Gastrocnemius medialis (tissue), 4 donors: Measurements from ENCODE around the gene CLCC1. TPM values are rescaled to one million over a fixed set of nuclear protein-coding genes. Genes with fewer than 3 reads are reported as not detected.

Source experiments
- ATAC-seq, 2 donors: fragments of 150-250 bp; one replicate each; pipeline ENCODE4 v1.9.1; 2016
- DNase-seq, 2 donors: peaks; one replicate each; pipeline ENCODE4 v3.0.0-alpha.2; 2019
- H3K27ac ChIP-seq, 4 donors: fragments of 200-600 bp; sonication (generic); 1 replicate in 1 of 4; 2 replicates in 3 of 4; pipeline ENCODE4 v1.5.1; 2016 to 2018; ENCODE audit warnings: mild to moderate bottlenecking in 2 of 4, moderate library complexity in 1 of 4
- H3K27me3 ChIP-seq, 3 donors: fragments of 200-600 bp; sonication (generic) in 2 of 3; 1 replicate in 1 of 3; 2 replicates in 2 of 3; pipeline versions ENCODE4 v1.5.1 to v1.6.0; 2016 to 2019; ENCODE audit warnings: mild to moderate bottlenecking in 1 of 3, moderate library complexity in 1 of 3
- H3K36me3 ChIP-seq, 2 donors: fragments of 200-600 bp; sonication (generic) in 1 of 2; one replicate each; pipeline ENCODE4 v1.5.1; 2017 to 2018
- H3K4me1 ChIP-seq, 2 donors: fragments of 200-600 bp; sonication (generic) in 1 of 2; one replicate each; pipeline ENCODE4 v1.5.1; 2016 to 2017; ENCODE audit warnings: mild to moderate bottlenecking in 2 of 2
- H3K4me3 ChIP-seq, 4 donors: fragments of 200-600 bp; sonication (generic) in 3 of 4; 1 replicate in 1 of 4; 2 replicates in 3 of 4; pipeline ENCODE4 v1.5.1; 2016 to 2019; ENCODE audit warnings: mild to moderate bottlenecking in 2 of 4
- H3K9me3 ChIP-seq, 3 donors: fragments of 200-600 bp; sonication (generic) in 2 of 3; 1 replicate in 1 of 3; 2 replicates in 2 of 3; pipeline ENCODE4 v1.5.1; 2016 to 2019
- POLR2A ChIP-seq, 2 donors: fragments of 450-650 bp; IDR thresholded peaks; one replicate each; pipeline ENCODE4 v1.6.1; 2017; ENCODE audit warnings: antibody characterized with exemption in 2 of 2, mild to moderate bottlenecking in 2 of 2, moderate library complexity in 2 of 2
- in situ Hi-C, 4 donors: fragments of 200-750 bp; cut with MboI; loops; one replicate each; pipeline versions ENCODE4 v1.15.0 to v1.8.0; 2017; ENCODE audit warnings: low sequenced_read_pairs in 4 of 4
- intact Hi-C: fragments of 100-400 bp; cut with DNase I; formaldehyde crosslinking; loops from one replicate; pipeline ENCODE4 v1.15.1; 2023; ENCODE audit warnings: low total_unique reads
- total RNA-seq, 4 donors: library from RNA; depleted of rRNA; stranded (reverse); fragments of >200 nt; gene quantifications; one replicate each; pipeline versions ENCODE4 v1.1.0 to v1.2.3, GENCODE V29; 2016
- TF ChIP-seq, protein P1 (sequence below), 5 experiments: fragments of 450-650 bp in 3 of 5; fragments of 200-600 bp in 2 of 5; sonication (generic) in 2 of 5; IDR thresholded peaks in 4 of 5; conservative IDR thresholded peaks in 1 of 5; 1 replicate in 4 of 5; 2 replicates in 1 of 5; pipeline ENCODE4 v1.5.1; 2016 to 2019; ENCODE audit warnings: antibody characterized with exemption in 5 of 5, mild to moderate bottlenecking in 3 of 5, moderate library complexity in 3 of 5

The CLCC1 gene
- total RNA-seq, 4 donors from 2014 or later = 24.1 to 32.4 (median 28.5) TPM

DNA sequence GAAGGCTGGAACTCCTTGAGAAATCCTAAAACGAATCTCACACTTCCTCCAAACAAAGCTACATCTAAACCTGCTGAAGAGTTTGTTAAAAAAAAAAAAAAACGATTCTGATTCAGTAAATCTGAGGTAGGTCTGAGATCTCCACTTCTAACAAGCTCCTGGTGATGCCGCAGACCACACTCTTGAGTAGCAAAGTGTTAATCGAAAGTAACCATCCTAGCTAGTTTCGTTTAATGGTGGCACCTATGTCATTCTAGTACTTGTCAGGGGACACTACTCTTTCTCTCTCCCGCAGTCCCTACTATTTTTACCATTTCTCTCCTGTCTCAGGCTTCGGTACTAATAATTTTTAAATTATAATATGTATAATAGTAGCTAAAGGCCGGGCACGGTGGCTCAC lies 2.1 kb downstream of the CLCC1 start:
- Histone ChIP-seq H3K27ac (no peak overlapping the region), H3K9me3 (no peaks in the 10 kb centered on the region), H3K27me3 (no peaks in the 10 kb centered on the region), H3K4me3 (no peak overlapping the region), H3K36me3 (no peaks in the 10 kb centered on the region), H3K4me1 (peaks cover 17 to 20% of the 10 kb centered on the region in 2 donors)
- DNase-seq = no peak
- in situ Hi-C loops = loop anchor here in 2 of 4 donors (10.0 kb wide), 2 partner anchors 134 to 154 kb away; partner anchors contain the start of genes ELAPOR1 (in 1 of the 2) and TMEM167B (in 1 of the 2)
- intact Hi-C loops = loop anchor here (5.0 kb wide), 2 partner anchors 81 to 151 kb away; partner anchors contain the start of genes ELAPOR1 and WDR47
- TF ChIP-seq POLR2A (IDR thresholded peaks at IDR 0.05) = no peak
- TF ChIP-seq, protein P1, sequence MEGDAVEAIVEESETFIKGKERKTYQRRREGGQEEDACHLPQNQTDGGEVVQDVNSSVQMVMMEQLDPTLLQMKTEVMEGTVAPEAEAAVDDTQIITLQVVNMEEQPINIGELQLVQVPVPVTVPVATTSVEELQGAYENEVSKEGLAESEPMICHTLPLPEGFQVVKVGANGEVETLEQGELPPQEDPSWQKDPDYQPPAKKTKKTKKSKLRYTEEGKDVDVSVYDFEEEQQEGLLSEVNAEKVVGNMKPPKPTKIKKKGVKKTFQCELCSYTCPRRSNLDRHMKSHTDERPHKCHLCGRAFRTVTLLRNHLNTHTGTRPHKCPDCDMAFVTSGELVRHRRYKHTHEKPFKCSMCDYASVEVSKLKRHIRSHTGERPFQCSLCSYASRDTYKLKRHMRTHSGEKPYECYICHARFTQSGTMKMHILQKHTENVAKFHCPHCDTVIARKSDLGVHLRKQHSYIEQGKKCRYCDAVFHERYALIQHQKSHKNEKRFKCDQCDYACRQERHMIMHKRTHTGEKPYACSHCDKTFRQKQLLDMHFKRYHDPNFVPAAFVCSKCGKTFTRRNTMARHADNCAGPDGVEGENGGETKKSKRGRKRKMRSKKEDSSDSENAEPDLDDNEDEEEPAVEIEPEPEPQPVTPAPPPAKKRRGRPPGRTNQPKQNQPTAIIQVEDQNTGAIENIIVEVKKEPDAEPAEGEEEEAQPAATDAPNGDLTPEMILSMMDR (IDR thresholded peaks at IDR 0.05 in 4 of 5, conservative IDR thresholded peaks at IDR 0.05 in 1 of 5) = no peak
- no peak for ATAC-seq

DNA sequence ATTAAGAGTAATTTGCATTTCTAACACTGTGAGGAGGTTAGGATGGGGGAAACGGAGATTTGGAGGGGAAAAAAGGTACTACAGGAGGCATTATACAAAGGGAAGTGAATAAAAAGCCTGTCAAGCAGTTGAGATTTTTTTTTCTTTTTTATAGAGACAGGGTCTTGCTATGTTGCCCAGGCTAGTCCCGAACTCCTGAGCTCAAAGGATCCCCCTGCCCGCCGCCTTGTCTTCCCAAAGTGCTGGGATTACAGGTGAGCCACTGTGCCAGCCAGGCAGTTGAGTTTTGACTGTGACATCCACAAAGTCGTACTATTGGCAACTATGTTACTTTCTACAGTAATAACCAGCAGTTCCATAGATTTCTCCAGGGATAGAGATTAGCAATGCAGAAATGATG lies 2.6 kb downstream of the CLCC1 start:
- Histone ChIP-seq H3K27ac (no peak overlapping the region), H3K27me3 (no peaks in the 10 kb centered on the region), H3K4me3 (no peak overlapping the region), H3K4me1 (peaks cover 17 to 20% of the 10 kb centered on the region in 2 donors), H3K36me3 (no peaks in the 10 kb centered on the region), H3K9me3 (no peaks in the 10 kb centered on the region)
- TF ChIP-seq, protein P1 (IDR thresholded peaks at IDR 0.05 in 4 of 5, conservative IDR thresholded peaks at IDR 0.05 in 1 of 5) = no peak
- TF ChIP-seq POLR2A (IDR thresholded peaks at IDR 0.05) = no peak
- intact Hi-C loops (loop anchor here (5.0 kb wide), 2 partner anchors 82 to 152 kb away; partner anchors contain the start of genes ELAPOR1 and WDR47), in situ Hi-C loops (loop anchor here in 2 of 4 donors (10.0 kb wide), 2 partner anchors 134 to 154 kb away; partner anchors contain the start of genes ELAPOR1 (in 1 of the 2) and TMEM167B (in 1 of the 2))
- DNase-seq (no peak), ATAC-seq (no peak)

DNA sequence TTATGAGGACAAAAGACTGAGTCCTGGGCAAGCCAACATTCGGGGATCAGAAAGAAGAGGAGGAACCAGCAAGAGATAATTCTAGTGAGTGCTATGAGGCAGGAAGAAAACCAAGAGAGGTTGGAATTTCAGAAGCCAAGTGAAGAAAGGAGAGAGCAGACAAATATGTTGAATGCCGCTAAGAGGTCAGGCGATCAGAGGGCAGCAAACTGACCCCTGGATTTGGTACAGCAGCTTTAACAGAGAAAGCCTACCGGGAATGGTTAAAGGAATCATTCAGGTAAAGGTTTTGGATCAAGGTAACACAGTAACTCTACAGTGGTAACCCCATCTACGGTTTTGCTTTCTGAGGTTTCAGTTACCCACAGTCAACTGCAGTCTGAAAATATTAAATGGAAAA lies 5.4 kb downstream of the CLCC1 start:
- Histone ChIP-seq H3K36me3 (no peaks in the 10 kb centered on the region), H3K27me3 (no peaks in the 10 kb centered on the region), H3K4me3 (no peak overlapping the region), H3K27ac (no peak overlapping the region), H3K4me1 (peaks cover 17 to 20% of the 10 kb centered on the region in 2 donors), H3K9me3 (no peaks in the 10 kb centered on the region)
- intact Hi-C loops = no loop called here
- in situ Hi-C loops = no loop called here
- ATAC-seq (no peak), DNase-seq (no peak)
- TF ChIP-seq, protein P1 (IDR thresholded peaks at IDR 0.05 in 4 of 5, conservative IDR thresholded peaks at IDR 0.05 in 1 of 5) = no peak
- TF ChIP-seq POLR2A (IDR thresholded peaks at IDR 0.05) = no peak

DNA sequence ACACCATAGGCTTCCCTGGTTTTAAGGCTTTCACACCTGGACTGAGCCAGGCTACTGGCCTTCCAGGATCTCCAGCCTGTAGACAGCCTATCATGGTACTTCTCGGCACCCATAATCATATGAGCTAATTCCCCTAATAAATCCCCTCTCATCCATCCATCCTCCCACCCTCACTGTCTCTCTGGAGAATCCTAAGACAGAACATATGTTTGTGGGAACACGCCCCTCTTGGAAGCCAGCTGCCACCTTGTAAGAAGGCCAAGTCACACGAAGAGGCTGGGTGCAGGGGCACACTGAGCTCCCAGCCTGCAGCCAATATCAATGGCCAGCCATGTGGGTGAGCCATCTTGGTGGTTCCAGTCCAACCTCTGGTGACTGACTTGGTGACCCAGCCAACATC lies 7.4 kb downstream of the CLCC1 start:
- DNase-seq (no peak), ATAC-seq (no peak)
- H3K27ac ChIP-seq = no peak overlapping the region
- no peaks in the 10 kb centered on the region for H3K27me3 ChIP-seq
- H3K4me3 ChIP-seq = no peak overlapping the region
- H3K9me3 ChIP-seq = no peaks in the 10 kb centered on the region
- intact Hi-C loops (no loop called here), in situ Hi-C loops (no loop called here)
- H3K4me1 ChIP-seq = peaks cover 7 to 10% of the 10 kb centered on the region in 2 donors
- no peaks in the 10 kb centered on the region for H3K36me3 ChIP-seq
- TF ChIP-seq, protein P1 (IDR thresholded peaks at IDR 0.05 in 4 of 5, conservative IDR thresholded peaks at IDR 0.05 in 1 of 5) = no peak
- TF ChIP-seq POLR2A (IDR thresholded peaks at IDR 0.05) = no peak

DNA sequence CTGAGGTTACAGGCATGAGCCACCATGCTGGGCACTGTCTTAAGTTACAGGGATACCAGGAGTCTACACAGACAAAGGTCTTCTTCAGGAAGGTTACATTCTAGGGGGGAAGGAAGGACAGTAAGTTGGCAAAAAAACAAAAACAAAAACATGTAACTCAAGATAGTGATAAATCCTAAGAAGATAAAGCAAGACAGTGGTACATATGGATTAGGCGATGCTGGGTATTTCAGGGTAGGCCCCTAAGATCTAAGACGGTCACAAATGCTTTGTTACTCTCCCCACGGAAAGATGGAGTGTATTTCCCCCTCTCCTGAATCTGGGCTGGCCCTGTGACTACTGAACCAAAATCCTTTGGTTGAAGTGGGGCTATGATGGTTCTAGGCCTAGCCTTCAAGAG lies 8.2 kb downstream of the CLCC1 start:
- TF ChIP-seq, protein P1 (IDR thresholded peaks at IDR 0.05 in 4 of 5, conservative IDR thresholded peaks at IDR 0.05 in 1 of 5) = no peak
- TF ChIP-seq POLR2A (IDR thresholded peaks at IDR 0.05) = no peak
- Histone ChIP-seq H3K36me3 (no peaks in the 10 kb centered on the region), H3K27ac (no peak overlapping the region), H3K9me3 (no peaks in the 10 kb centered on the region), H3K4me3 (no peak overlapping the region), H3K27me3 (no peaks in the 10 kb centered on the region), H3K4me1 (peaks cover 7 to 8% of the 10 kb centered on the region in 2 donors)
- no peak for DNase-seq
- in situ Hi-C loops = no loop called here
- intact Hi-C loops = no loop called here
- ATAC-seq = no peak
